A673 (cell line): ENCODE measurements around the gene GPSM1. TPM values are rescaled to one million over a fixed set of nuclear protein-coding genes. Genes with fewer than 3 reads are reported as not detected.
"Not testable (repeated sequence)": the region's sequence is repeated elsewhere in the genome, so short reads cannot be mapped to it uniquely, and the experiment has no call there.

Source experiments
- BruUV-seq: library from RNA; stranded (reverse); fragments of 400-500 nt; replicated peaks from 2 replicates; lab custom pipeline; 2021; lab: Mats Ljungman, UMichigan
- CTCF ChIA-PET: fragments of 300-600 bp; sonication (Branson Sonifier 250); formaldehyde crosslinking; loops from one replicate; lab custom pipeline; 2022; ENCODE audit warnings: antibody characterized with exemption; lab: Charles Lee
- POLR2A ChIA-PET: fragments of 300-600 bp; sonication (Branson Sonifier 250); formaldehyde crosslinking; loops from one replicate; lab custom pipeline; 2022; ENCODE audit warnings: antibody characterized with exemption; ENCODE audit not compliant: low non-redundant PET; lab: Charles Lee
- DNase-seq: peaks from one replicate; pipeline ENCODE4 v3.0.0-alpha.2; 2015; ENCODE audit warnings: low spot score
- H3K27ac ChIP-seq: fragments of 200-600 bp; sonication (generic); 2 replicates; pipeline ENCODE4 v1.5.1; 2016; ENCODE audit warnings: mixed run types, low read depth, mild to moderate bottlenecking, mixed read lengths, antibody characterized with exemption, low read length; ENCODE audit not compliant: poor library complexity, severe bottlenecking
- H3K27me3 ChIP-seq: fragments of 200-600 bp; sonication (generic); replicated peaks from 2 replicates; pipeline ENCODE4 v1.6.1; 2017; ENCODE audit warnings: mixed run types, low read depth, mild to moderate bottlenecking, mixed read lengths, antibody characterized with exemption, low read length; ENCODE audit not compliant: insufficient read depth, poor library complexity
- H3K36me3 ChIP-seq: fragments of 200-600 bp; sonication (generic); 2 replicates; pipeline ENCODE4 v1.6.1; 2016; ENCODE audit warnings: mixed run types, mild to moderate bottlenecking, mixed read lengths, antibody characterized with exemption, low read length; ENCODE audit not compliant: insufficient read depth, poor library complexity, severe bottlenecking
- H3K4me1 ChIP-seq: fragments of 200-600 bp; sonication (generic); 2 replicates; pipeline ENCODE4 v1.6.1; 2017; ENCODE audit warnings: mixed run types, mild to moderate bottlenecking, mixed read lengths, antibody characterized with exemption, low read length; ENCODE audit not compliant: insufficient read depth, poor library complexity, severe bottlenecking
- H3K4me3 ChIP-seq: fragments of 200-600 bp; sonication (generic); 2 replicates; pipeline ENCODE4 v1.5.1; 2016; ENCODE audit warnings: low read depth, mixed run types, mild to moderate bottlenecking, mixed read lengths, low read length; ENCODE audit not compliant: poor library complexity, severe bottlenecking
- H3K9me3 ChIP-seq: fragments of 200-600 bp; sonication (generic); 2 replicates; pipeline ENCODE4 v1.6.1; 2016; ENCODE audit warnings: mixed run types, low read depth, mild to moderate bottlenecking, mixed read lengths, antibody characterized with exemption, low read length; ENCODE audit not compliant: poor library complexity, severe bottlenecking
- EZH2 ChIP-seq: fragments of 200-600 bp; sonication (generic); IDR thresholded peaks from 2 replicates; pipeline ENCODE4 v1.6.1; 2017; ENCODE audit warnings: borderline replicate concordance, low read depth, mild to moderate bottlenecking, mixed read lengths, antibody characterized with exemption, low read length; ENCODE audit not compliant: poor library complexity, severe bottlenecking
- intact Hi-C: fragments of 100-400 bp; cut with micrococcal nuclease; formaldehyde crosslinking; loops from one replicate; pipeline ENCODE4 v1.10.0; 2022; ENCODE audit not compliant: unreplicated experiment
- total RNA-seq: library from RNA; stranded (reverse); gene quantifications from 2 replicates; pipeline ENCODE4 v1.2.3, GENCODE V29; 2021
- TF ChIP-seq, protein P1 (sequence below): fragments of 300-800, 200-600 bp; sonication (generic); conservative IDR thresholded peaks from 2 replicates; pipeline ENCODE4 v1.5.1; 2017; ENCODE audit warnings: low read depth, mild to moderate bottlenecking, antibody characterized with exemption, low read length, moderate library complexity, mixed read lengths

Gene GPSM1
- total RNA-seq, 1 experiment from 2014 or later = 36.4 TPM

DNA sequence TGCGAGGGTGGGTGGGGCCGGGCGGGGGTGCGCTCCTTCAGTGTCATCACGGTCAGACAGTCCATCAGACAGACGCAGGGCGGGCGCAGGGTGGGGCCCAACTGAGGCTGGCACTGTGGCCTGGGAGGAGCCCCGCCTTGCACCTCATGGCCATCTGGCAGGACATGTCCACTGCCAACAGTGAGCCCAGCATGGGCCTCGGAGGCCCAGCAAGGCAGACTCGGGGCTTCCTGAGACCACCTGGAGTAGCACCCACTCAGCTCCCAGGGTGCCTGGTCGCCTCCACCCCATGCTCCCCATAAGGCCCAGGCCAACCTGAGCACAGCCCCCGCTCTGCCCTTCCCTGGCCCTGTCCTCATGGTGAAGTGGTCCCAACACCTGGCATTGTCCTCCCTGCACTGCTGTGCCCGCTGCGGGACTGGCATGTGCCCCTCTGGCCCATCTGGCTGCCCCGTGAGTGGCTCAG is 8.5 kb upstream of the GPSM1 start:
- no peak for TF ChIP-seq EZH2
- TF ChIP-seq, protein P1, sequence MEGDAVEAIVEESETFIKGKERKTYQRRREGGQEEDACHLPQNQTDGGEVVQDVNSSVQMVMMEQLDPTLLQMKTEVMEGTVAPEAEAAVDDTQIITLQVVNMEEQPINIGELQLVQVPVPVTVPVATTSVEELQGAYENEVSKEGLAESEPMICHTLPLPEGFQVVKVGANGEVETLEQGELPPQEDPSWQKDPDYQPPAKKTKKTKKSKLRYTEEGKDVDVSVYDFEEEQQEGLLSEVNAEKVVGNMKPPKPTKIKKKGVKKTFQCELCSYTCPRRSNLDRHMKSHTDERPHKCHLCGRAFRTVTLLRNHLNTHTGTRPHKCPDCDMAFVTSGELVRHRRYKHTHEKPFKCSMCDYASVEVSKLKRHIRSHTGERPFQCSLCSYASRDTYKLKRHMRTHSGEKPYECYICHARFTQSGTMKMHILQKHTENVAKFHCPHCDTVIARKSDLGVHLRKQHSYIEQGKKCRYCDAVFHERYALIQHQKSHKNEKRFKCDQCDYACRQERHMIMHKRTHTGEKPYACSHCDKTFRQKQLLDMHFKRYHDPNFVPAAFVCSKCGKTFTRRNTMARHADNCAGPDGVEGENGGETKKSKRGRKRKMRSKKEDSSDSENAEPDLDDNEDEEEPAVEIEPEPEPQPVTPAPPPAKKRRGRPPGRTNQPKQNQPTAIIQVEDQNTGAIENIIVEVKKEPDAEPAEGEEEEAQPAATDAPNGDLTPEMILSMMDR = no peak
- Histone ChIP-seq H3K4me3 (no peak overlapping the region), H3K36me3 (no peaks in the 10 kb centered on the region), H3K27ac (no peak overlapping the region), H3K27me3 (no peaks in the 10 kb centered on the region), H3K9me3 (peaks cover 15% of the 10 kb centered on the region), H3K4me1 (no peaks in the 10 kb centered on the region)
- no peak for DNase-seq
- ChIA-PET CTCF (no interaction called here), POLR2A (no interaction called here)
- no TSS peak for BruUV-seq
- intact Hi-C loops = no loop called here

DNA sequence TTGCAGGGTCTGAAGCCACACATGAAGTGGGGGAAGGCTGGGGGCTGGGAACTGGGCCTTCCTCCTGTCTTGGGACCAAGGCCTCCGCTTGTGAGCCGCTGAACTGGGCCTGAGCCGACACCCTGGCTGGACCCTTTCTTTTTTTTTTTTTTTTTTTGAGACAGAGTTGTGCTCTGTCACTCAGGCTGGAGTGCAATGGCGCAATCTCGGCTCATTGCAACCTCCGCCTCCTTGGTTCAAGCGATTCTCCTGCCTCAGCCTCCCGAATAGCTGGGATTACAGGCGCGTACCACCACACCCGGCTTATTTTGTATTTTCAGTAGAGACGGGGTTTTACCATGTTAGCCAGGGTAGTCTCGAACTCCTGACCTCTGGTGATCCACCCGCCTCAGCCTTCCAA is 8.1 kb upstream of the GPSM1 start:
- H3K36me3 ChIP-seq, BruUV-seq, H3K4me3 ChIP-seq, CTCF ChIA-PET, H3K27me3 ChIP-seq, POLR2A ChIA-PET, H3K27ac ChIP-seq, intact Hi-C loops, DNase-seq, H3K4me1 ChIP-seq: not testable (repeated sequence)
- H3K9me3 ChIP-seq = peaks cover 15% of the 10 kb centered on the region

GRCh38 chr9:136319955-136320354 is 7.4 kb upstream of the GPSM1 start:
- CTCF ChIA-PET, H3K4me1 ChIP-seq, BruUV-seq, intact Hi-C loops, H3K36me3 ChIP-seq, DNase-seq, POLR2A ChIA-PET, H3K27me3 ChIP-seq, H3K27ac ChIP-seq, H3K4me3 ChIP-seq, H3K9me3 ChIP-seq: not testable (repeated sequence)

DNA sequence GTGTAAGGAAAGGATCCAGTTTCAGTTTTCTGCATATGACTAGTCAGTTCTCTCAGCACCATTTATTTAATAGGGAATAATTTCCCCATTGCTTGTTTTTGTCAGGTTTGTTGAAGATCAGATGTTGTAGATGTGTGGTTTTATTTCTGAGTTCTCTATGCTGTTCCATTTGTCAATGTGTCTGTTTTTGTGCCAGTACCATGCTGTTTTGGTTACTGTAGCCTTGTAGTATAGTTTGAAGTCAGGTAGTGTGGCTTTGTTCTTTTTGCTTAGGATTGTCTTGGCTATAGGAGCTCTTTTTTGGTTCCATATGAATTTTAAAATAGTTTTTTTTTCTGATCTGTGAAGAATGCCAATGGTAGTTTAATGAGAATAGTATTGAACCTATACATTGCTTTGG is 6.4 kb upstream of the GPSM1 start:
- POLR2A ChIA-PET, H3K4me3 ChIP-seq, H3K36me3 ChIP-seq, BruUV-seq, intact Hi-C loops, H3K4me1 ChIP-seq, H3K9me3 ChIP-seq, H3K27ac ChIP-seq, H3K27me3 ChIP-seq, CTCF ChIA-PET, DNase-seq: not testable (repeated sequence)

DNA sequence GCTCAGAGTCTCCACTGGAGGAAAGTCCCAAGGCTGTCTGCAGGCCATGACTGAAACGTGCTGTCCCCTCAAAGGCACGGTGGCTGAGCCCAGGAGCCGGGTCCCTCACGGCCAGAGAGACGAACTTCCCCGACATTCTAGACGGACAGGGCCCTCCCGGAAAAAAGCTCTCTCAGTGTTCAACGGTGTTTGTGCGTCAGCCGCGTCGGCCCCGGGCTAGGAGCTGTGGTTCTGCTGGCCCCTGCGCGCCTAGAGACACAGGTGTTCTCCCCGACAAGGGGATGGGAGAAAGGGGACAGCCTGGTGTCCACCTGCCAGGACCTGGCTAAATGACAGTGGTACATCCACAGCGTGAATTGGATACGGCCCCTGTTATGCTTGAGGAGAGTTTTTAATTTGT is 5.8 kb upstream of the GPSM1 start:
- no peak for DNase-seq
- POLR2A ChIA-PET = no interaction called here
- CTCF ChIA-PET = no interaction called here
- Histone ChIP-seq H3K4me1 (peaks cover 6% of the 10 kb centered on the region), H3K27ac (no peak overlapping the region), H3K9me3 (peaks cover 4% of the 10 kb centered on the region), H3K36me3 (no peaks in the 10 kb centered on the region), H3K4me3 (no peak overlapping the region), H3K27me3 (no peaks in the 10 kb centered on the region)
- no TSS peak for BruUV-seq
- TF ChIP-seq, protein P1 = no peak
- TF ChIP-seq EZH2 = no peak
- intact Hi-C loops = no loop called here
